NCI-H69 (cell line): Measurements from ENCODE around the gene SIRT7.

Source experiments
- DNase-seq: peaks from one replicate; lab custom pipeline; 2025; lab: John Stamatoyannopoulos, UW

SIRT7 gene, protein sequence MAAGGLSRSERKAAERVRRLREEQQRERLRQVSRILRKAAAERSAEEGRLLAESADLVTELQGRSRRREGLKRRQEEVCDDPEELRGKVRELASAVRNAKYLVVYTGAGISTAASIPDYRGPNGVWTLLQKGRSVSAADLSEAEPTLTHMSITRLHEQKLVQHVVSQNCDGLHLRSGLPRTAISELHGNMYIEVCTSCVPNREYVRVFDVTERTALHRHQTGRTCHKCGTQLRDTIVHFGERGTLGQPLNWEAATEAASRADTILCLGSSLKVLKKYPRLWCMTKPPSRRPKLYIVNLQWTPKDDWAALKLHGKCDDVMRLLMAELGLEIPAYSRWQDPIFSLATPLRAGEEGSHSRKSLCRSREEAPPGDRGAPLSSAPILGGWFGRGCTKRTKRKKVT

DNA sequence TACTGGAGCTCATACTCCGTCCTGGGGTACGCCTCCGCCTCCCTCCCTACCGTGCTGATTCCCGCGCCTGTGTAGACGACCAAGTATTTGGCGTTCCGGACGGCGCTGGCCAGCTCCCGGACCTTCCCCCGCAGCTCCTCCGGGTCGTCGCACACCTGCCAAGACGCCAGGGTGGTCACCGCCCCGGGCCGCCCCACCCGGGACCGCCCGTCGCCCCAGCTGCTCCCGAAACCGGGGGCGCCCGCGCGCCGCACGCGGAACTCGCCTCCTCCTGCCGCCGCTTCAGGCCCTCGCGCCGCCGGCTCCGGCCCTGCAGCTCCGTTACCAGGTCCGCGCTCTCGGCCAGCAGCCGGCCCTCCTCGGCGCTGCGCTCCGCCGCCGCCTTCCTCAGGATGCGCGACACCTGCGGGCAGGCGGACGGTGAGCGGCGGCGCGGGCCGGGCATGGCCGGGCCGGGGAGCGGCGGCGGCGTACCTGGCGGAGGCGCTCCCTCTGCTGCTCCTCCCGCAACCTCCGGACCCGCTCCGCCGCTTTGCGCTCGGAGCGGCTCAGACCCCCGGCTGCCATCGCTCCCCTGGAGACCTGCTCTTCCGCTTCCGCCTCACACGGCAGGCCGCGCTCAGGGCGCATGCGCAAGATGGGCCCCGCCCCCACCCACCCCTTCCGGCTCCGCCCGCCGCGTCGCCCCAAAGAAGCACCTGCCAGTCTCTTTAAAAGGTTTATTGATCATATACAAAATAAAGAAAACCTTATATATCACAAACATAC lies at the start of gene SIRT7:
TSS of gene SIRT7 (minus strand) at position 612 of the 768 bp plus-strand sequence. CDS start at position 567, 45 bp downstream.
- peak; percentile 89 for DNase-seq

DNA sequence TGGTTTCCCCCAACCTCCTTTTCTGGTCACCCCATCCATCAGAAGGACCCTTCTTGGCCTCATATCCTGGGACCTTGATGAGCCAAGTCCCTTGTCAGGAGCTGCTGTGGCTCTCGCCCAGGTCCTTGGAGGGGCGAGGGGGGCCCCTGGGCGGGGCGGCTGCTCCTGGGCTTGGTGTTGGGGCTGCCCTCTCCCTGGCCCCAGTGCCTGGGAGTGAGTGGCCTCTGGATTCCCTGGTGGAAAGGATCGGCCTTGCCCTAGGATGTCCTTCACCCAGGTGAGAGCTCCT lies 49.2 kb upstream of the SIRT7 start:
- DNase-seq, result no peak

DNA sequence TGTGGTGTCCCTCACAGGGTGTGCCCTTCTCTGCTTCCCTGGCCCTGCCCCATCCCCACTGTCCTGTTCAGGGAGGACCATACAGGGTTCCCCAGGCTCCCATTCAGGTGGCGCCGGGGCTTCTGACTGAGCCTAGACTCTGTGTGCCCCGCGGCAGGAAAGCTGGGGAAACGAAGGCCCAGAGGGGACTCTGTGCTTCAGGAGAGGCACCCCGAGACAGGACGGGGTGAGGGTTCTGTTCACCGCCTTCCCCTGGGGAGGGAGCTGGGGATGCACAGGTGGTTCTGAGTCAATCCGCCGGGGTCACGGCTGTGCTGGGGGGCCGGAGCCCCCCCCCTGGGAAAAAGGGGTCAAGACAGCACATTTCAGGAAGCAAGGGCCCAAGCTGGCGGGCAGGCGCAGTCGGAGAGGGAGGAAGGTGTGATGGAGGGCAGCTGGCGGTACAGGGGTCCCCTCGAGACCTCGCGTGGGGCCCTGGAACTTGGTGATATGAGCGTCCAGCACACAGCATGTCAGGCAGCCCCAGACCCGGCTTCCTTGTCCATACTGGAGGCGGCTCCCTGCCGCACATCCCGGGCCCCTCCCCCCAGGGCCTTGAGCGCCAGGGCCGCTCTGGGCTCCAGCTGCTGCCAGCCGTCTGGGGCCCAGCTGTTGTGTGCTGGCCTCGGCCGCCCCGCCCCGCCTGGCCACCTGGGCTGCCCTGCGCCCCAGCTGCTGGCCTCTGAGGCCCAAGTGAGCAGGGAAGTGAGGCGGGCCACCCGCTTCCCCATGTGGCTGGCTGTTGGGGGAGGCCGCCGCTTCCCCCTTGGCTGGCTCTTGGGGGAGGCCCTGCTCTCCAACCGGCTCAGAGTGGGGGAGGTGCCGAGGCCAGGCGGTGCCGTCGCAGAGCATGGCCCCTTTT lies 48.6 kb upstream of the SIRT7 start:
- DNase-seq, result peak; percentile 82

DNA sequence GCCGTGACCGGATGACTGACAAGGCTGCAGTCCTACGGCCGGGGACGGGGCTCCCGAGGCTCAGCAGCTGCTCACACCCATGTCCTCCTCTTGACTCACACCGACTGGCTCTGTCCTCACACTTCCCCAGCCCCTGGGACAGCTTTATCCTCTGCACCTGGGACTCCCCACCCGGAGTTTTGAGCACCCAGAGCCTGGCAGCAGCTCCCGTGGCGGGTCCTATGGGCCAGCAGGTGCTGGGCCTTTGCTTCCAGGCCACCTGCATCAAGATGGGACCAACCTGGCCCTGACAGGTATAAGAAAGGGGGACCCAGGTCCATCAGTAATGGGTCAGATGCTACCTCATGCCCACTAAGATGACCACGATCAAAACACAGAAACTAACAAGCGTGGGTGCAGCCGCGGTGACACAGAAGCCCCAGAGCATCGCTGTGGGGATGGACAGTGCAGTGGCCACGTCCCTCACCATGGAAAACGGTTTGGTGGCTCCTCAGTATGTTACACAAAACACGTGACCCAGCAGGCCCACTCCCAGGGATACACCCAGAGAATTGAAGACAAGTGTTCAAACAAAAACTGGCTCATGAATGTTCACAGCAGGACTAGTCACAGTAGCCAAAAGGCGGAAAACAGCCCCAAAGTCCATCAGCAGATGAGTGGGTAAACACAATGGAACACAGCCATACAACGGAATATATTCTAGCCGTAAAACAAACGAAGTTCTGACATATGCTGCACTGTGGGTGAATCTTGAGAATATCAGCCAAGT lies 46.3 kb upstream of the SIRT7 start:
- DNase-seq, result no peak

DNA sequence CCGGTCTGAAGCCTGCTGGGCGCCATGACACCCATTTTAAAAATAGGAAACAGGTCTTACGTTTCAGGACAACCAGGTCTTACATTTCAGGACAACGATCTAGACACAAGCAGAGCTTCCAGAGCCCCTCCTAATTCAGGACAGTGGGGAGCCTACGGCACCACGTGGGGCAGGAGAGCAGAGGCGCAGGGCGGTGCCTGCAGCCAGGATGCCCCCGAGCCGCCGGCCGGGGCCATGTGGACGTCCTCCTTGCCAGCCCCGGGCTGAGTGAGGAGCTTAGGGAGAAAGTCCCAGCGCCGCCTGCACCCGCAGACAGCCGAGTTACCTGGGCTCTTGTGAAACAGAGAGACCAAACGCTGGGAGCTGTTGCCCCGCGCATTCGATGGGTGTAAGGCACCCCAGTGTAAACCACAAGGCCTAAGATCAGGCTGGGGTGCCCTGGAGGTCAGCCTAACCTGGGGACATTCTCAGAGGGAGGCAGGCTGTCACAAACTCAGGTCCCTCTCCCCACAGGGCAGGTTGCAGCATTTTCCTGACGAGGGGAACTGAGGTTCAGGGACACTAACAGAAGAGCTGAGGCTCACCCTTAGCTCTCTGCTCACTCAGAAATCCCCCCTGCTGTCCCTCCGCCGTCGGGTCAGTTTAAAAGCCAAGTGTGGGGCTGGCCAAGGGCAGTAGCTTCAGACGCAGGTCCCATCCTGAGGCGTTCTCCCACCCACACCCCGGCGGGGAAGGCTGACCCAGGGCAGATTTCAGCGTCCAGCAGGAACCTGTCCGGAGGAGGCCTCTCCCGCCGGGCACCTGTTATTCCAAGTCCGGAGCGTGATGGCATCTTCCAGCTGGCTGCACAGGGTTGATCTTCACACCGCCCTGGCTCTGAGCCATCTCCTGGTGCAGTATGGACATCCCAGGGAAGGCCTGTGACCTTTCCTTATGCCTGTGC lies 44.8 kb upstream of the SIRT7 start:
- DNase-seq, result peak; percentile 28

DNA sequence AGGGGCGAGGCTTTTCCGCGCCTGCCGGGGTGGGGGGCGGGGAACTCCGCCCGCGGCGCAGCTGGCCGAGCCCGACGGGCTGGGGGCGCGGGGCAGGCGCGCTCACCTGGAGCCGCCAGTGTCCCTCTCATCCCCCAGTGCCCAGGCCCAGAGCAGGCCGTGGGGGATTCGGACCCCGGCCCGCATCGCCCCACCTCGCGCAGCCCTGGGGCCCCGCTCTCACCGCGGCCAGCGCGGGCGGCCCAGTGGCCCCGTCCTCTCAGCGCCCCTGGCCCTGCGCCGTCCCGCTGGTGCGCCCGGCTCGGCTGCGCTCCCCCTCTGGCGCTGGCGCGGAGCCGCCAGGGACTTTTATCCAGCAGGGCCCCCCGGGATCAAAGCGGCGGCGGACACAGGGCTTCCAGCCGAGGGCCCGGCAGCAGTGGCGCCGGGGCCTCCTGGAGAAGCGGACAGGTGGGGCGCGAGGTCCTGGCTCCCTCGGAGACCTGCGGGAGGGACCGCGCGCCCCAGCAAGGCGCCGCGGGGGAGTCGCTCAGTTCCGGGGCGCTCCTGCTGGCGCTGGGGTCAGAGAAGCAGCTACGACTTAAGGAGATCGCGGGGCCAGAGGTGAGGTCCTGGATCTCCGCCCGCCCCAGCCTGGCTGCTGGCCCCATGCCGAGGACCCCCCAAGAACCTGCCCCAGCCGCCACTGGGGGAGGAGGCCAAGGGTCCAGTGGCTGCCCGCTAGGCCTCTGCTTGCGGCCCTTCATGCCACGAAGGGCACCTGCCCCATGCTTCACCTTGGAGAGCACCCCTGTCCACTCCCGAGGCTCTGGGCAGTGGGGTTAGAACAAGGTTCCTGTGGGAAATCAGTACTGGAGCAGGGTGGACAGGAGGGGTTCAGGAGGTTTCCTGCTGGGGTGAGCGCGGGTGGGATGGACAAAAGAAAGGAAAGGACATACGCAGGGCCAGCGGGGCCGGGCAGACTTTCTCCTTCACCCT lies 43.8 kb upstream of the SIRT7 start:
- DNase-seq, result peak; percentile 69

DNA sequence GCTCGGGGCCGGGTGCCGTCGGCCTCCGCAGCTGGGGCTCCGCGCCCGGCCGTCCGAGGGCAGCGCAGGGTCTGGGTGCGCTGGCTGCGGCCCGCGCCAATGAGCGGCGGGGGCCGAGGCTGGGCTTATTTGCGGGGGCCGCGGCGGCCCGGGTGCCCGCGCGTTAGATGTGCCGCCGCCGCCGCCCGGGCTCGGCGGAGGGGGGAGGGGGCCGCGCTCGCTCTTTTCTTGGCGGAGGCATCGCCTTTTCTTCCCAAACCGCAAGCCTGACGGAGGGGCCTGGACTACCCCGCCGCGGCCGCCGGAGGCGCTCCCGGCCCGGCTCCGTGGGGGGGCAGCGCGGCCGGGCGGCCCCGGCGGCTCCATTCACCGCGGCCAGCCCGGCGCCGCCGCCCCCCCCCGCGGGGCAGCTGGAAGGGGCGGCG lies 43.1 kb upstream of the SIRT7 start, which contains the start of gene NOTUM:
TSS of gene NOTUM (minus strand) at position 101 of the 425 bp plus-strand sequence. CDS start 278 bp downstream, outside the sequence.
- DNase-seq, result peak; percentile 82

DNA sequence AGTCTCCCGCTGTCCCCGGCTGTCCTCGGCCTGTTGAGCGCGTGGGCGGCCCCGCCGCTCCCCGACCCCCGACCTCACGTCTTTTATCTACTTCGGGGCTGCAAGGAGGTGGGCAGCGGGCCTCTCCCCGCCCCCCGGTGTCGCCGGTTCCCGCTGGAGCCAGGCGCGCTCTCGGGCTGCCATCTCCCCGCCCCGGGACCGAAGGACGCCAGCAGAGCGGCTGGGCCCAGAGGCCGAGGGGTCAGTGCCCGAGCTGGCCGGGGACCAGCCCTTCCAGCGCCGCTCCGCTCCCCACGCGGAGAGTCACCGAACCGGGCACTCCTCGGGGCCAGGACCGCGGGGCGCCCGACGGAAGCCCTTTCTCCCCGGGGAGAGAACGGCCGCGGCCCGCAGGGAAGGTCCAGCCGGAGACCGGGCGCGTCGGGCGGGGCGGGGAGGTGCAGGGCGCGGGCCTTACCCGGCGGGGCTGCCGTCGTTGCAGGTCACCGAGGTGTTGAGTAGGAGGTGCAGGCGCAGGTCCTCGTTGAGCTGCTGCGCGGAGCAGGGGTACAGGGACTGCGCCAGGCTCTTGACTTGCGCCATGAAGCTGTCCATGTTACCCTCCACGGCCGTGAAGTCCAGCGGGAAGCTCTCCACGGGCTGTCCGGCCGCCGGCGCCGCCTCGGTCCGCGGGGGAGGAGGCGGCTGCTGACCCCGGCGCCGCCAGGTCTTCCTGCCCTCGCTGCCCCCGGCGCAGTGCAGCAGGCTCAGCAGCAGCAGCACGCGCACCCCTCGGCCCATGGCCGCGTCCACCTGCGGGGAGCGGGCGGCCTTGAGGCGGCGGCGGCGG lies 42.4 kb upstream of the SIRT7 start:
- peak; percentile 67 for DNase-seq

DNA sequence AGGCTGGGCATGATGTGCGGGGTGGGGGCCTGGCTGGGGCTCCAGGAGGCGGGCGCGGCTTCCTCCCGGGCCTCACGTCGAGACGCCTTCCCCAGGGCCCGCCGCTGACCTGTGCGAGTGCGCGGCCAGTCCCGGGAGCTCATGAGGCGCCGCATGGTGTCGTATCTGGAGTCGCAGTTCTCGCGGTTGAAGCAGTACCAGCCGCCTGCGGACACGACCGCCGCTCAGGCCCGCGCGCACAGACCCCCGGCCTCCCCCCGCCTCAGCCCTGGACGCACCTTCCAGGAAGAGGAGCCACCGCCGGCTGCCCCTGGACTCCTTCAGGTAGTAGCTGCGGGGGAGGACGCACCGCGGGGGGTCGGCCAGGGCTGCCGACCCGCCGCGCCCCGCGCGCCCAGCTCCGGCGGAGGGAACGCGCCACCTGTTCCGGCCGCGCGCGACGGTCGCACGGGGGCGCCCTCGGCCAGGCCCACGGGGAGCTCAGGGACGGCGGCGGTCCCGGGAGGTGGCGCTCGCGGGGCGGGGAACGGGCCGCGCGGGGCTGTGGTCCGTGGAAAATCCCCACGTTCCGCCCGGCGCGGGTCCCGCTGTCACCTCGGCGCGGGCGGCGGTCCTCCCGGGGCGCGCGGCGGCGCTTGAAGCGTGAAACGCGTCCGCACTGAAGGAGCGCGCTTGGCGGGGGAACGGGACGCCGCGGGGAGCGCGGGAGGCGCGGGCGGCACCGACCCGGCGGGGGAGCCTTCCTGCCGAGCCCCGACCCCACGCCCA lies 41.6 kb upstream of the SIRT7 start:
- DNase-seq, result peak; percentile 84

DNA sequence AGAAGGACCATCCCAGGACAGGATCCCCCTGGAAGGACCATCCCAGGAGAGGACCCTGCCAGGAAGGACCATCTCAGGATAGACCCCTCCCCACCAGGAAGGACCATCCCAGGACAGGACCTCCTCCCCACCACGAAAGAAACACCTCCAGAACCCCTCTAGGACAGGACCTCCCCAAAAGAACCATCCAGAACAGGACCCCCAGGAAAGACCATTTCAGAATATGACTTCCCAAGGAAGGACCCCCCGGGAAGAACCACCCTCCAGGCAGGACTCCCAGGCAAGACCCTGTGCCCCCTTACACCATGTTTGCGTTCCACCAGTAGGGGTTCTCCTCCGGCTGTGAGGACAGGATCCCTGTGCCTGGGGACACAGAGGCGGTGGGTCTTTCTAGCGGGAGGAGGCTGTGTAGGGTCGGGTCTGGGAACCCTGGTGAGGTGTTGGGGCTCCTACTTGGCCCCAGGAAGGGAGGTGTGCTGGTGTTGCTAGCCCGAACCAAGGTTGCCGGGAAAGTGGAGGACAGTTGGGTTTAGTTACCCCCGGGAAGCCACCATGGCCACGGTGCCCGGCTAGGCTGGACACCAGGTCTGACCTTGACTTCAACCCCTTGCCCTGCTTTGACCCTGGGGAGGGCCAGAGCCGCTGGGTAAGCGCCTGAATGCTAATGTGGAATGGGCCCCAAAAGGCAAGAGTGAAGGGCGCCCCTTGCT lies 40.8 kb upstream of the SIRT7 start:
- no peak for DNase-seq

DNA sequence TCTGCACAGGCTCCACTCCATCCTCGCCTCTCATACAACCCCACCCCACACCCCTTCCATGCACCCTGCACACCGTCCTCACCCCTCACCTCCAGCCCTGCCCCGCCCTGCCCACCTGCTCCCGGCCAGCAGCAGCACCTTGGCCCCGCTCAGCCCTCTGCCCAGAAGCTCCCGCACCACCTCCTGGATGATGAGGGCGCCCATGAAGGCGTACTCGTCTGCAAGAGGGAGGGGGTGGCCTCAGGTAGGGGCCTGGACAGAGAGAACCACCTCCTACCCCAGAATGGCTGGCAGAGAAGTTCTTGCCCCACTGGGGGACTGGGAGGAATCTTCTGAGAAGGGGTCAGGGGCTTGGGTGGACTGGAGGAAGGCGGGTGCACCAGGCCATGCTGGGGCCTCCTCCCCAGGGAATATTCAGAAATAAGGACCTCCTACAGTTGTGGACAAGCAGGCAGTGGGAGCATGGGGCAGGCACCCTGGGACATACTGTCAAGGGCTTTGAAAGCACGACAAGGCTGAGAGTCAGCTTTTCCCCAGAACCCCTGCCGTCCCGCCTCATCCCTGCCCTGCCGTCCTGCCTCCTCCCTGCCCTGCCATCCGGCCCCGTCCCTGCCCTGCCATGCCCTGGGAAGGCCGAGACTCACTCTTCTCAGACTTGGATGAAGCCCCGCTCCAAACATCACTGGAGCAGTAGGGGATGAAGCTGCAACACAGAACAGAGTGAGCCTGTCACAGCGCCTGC lies 39.9 kb upstream of the SIRT7 start:
- DNase-seq, result no peak

DNA sequence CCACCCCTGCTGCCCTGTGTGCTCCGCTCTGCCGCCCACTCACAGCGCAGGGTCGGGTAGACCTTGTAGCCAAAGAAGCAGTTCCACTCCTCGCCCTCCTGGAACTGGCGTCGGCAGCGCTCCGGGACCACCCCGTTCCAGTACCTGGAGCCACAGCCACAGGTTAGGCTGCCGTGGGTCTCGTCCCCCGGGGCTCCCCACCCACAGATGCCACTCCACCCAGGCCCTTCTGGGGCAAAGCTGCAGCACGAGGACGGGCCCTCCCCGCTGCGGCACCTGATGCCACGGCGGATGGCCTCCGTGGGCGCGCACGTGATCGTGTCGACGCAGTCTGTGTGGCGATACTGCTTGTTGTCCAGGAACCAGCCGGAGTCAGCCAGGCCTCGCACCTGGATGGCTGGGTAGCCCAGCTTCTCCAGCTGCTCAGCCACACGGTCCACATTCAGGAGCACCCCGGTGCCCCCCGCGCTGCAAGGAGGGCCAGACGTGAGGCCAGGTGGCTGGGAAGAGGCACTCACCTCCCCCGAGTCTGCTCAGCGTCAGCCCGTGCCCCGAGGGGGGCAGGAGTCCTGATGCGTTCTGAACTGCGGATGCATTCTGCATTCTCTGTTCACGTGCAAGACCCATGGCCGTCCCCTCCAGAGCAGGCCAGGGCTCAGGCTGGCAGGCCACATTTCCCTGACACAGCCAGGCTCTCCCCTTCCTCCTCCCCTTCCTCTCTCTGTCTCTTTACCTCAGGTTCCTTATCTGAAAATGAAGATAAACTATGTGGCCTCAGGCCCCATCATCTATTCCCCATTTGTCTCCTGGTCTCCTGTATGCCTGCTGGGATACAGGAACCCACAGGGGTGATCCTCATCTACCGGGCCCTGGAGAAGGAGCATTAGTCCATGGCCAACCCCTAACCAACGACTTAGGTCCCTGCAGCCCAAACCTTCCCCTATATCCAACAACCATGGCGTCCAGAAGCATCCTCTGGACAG lies 38.9 kb upstream of the SIRT7 start:
- no peak for DNase-seq

DNA sequence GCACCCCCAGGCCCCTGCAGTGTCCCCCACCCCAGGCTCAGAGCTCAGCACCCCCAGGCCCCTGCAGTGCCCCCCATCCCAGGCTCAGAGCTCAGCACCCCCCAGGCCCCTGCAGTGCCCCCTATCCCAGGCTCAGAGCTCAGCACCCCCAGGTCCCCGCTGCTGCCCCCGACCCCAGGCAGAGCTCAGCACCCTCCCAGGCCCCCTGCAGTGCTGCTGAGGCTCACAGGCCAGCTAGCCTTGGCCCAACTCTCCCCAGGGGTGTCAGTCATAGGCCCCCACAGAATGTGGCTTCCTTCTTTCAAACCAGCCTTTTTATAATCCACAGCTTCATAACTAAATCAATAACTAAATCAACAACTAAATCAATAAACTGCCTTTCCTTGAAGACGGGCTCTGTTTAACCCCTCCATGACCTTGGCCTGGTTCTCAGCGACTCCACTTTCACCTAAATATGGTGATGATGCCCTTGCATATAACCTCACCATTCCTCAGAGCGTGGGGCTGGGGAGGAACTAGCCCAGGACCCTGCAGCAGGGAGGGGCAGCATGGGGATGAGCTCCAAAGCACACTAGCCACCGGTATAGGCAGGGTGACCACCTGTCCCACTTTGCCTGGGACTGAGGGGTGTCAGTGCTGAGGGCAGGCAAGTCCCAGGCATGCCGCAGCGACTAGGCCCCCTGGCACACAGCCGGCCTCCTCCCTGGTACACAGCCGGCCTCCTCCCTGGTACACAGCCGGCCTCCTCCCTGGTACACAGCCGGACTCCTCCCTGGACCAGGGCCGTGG lies 38.0 kb upstream of the SIRT7 start:
- no peak for DNase-seq

DNA sequence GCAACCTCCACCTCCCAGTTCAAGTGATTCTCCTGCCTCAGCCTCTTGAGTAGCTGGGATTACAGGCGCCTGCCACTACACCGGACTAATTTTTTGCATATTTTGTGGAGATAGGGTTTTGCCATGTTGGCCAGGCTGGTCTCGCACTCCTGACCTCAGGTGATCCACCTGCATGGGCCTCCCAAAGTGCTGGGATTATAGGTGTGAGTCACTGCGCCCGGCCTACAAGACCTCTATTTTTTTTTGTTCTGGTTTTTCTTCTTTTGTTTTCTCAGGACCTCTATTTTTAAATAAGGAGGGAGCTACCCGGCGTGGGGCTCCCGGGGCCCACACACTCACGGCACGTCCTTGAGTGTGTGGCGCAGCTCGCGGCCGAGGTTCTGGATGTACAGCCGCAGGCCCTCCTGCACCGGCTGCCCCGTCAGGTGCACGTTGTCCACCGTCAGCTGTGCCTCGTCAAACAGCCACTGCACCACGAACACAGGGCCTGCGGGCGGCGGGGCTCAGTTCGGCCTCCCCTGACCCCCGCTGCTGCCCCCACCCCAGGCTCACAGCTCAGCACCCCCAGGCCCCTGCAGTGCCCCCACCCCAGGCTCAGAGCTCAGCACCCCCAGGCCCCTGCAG lies 37.2 kb upstream of the SIRT7 start:
- DNase-seq, result no peak
